ENCODE measurements around the gene LCN2.

- TF ChIP-seq EZH2phosphoT487 (IDR thresholded peaks at IDR 0.05; ENCODE audit: insufficient read depth, low read depth): no peak
- no peak for TF ChIP-seq EZH2 (IDR thresholded peaks at IDR 0.05; ENCODE audit: insufficient read depth, poor library complexity, severe bottlenecking)
Observed at GRCh38 chr9:128102861-128103588, 46.2 kb upstream of the LCN2 start.

Measured in GM23248 (cell line).